SU-DHL-6 (cell line): Measurements from ENCODE around the gene HPGDS.

Source experiments
- H2AFZ ChIP-seq: fragments of 200-600 bp; sonication (generic); 2 replicates; pipeline ENCODE4 v1.6.1; 2014; ENCODE audit warnings: low read depth, mild to moderate bottlenecking, moderate library complexity, mixed read lengths, antibody characterized with exemption, low read length; ENCODE audit not compliant: severe bottlenecking
- H3F3A ChIP-seq: fragments of 200-600 bp; shearing (Covaris generic); 2 replicates; pipeline ENCODE4 v1.6.0; 2016; ENCODE audit warnings: antibody characterized with exemption, mild to moderate bottlenecking; ENCODE audit not compliant: insufficient read depth
- H3K27ac ChIP-seq: fragments of 200-600 bp; sonication (generic); 2 replicates; pipeline ENCODE4 v1.5.1; 2016; ENCODE audit warnings: low read depth, mild to moderate bottlenecking, low read length, moderate library complexity, mixed read lengths
- H3K27me3 ChIP-seq: fragments of 200-600 bp; sonication (generic), shearing (Covaris generic); 2 replicates; pipeline ENCODE4 v1.6.0; 2014; ENCODE audit warnings: mild to moderate bottlenecking, low read length
- H3K36me3 ChIP-seq: fragments of 200-600 bp; sonication (generic); 2 replicates; pipeline ENCODE4 v1.6.1; 2014; ENCODE audit warnings: mild to moderate bottlenecking, low read length, mixed read lengths
- H3K4me2 ChIP-seq: fragments of 300-600, 200-600 bp; shearing (Covaris generic), sonication (generic); 2 replicates; pipeline ENCODE4 v1.6.0; 2014; ENCODE audit warnings: low read length, low read depth, mild to moderate bottlenecking; ENCODE audit not compliant: poor library complexity, severe bottlenecking
- H3K4me3 ChIP-seq: fragments of 200-600 bp; sonication (generic); 2 replicates; pipeline ENCODE4 v1.5.1; 2014; ENCODE audit warnings: antibody characterized with exemption, low read length, mild to moderate bottlenecking, mixed read lengths; ENCODE audit not compliant: insufficient read depth, poor library complexity, severe bottlenecking
- H3K79me2 ChIP-seq: fragments of 200-600 bp; sonication (generic); 2 replicates; pipeline ENCODE4 v1.6.1; 2014; ENCODE audit warnings: mild to moderate bottlenecking, low read length, moderate library complexity; ENCODE audit not compliant: insufficient read depth
- H3K9ac ChIP-seq: fragments of 200-600 bp; sonication (generic); 2 replicates; pipeline ENCODE4 v1.7.0; 2014; ENCODE audit warnings: mild to moderate bottlenecking, low read length
- H3K9me2 ChIP-seq: fragments of 200-600 bp; sonication (generic); replicated peaks from 2 replicates; pipeline ENCODE4 v1.6.1; 2014; ENCODE audit warnings: low read length; ENCODE audit not compliant: insufficient read depth
- H3K9me3 ChIP-seq: fragments of 200-600 bp; sonication (generic); 2 replicates; pipeline ENCODE4 v1.6.1; 2014; ENCODE audit warnings: low read length, mixed read lengths; ENCODE audit not compliant: insufficient read depth
- H4K20me1 ChIP-seq: fragments of 200-600 bp; sonication (generic); 2 replicates; pipeline ENCODE4 v1.6.1; 2014; ENCODE audit warnings: low read depth, mild to moderate bottlenecking, antibody characterized with exemption, low read length, moderate library complexity, mixed read lengths
- CTCF ChIP-seq: fragments of 200-600 bp; sonication (generic); IDR thresholded peaks from one replicate; pipeline ENCODE4 v1.5.1; 2017; ENCODE audit warnings: antibody characterized with exemption, mild to moderate bottlenecking, low read length, moderate library complexity; ENCODE audit not compliant: insufficient read depth, poor library complexity, severe bottlenecking
- EZH2phosphoT487 ChIP-seq: fragments of 200-600 bp; sonication (generic), shearing (Covaris generic); conservative IDR thresholded peaks from 2 replicates; pipeline ENCODE4 v1.6.1; 2018; ENCODE audit warnings: mild to moderate bottlenecking, antibody characterized with exemption, low read length, moderate library complexity, mixed read lengths

Gene HPGDS

GRCh38 chr4:94274912-94275311, 67.7 kb downstream of the HPGDS start:
- Histone ChIP-seq H3K27ac (no peak overlapping the region), H3F3A (no peaks in the 10 kb centered on the region), H3K9me3 (no peaks in the 10 kb centered on the region), H3K27me3 (no peaks in the 10 kb centered on the region), H4K20me1 (no peaks in the 10 kb centered on the region), H3K36me3 (peaks cover 8% of the 10 kb centered on the region; the same call in 1 of the 2 replicates), H3K4me2 (no peak overlapping the region), H2AFZ (no peak overlapping the region), H3K9me2 (no peaks in the 10 kb centered on the region), H3K4me3 (no peak overlapping the region), H3K9ac (no peak overlapping the region), H3K79me2 (no peaks in the 10 kb centered on the region)
- no peak for TF ChIP-seq CTCF
- TF ChIP-seq EZH2phosphoT487: no peak

- Histone ChIP-seq H3K36me3 (no peaks in the 10 kb centered on the region), H3K4me3 (no peak overlapping the region), H3F3A (no peaks in the 10 kb centered on the region; the same call in 1 of the 2 replicates), H4K20me1 (no peaks in the 10 kb centered on the region), H3K27me3 (no peaks in the 10 kb centered on the region), H3K79me2 (no peaks in the 10 kb centered on the region), H3K4me2 (no peak overlapping the region), H3K9me3 (no peaks in the 10 kb centered on the region), H3K9me2 (no peaks in the 10 kb centered on the region), H3K27ac (no peak overlapping the region), H3K9ac (no peak overlapping the region), H2AFZ (no peak overlapping the region)
- TF ChIP-seq CTCF: no peak
- TF ChIP-seq EZH2phosphoT487: no peak
Measured at GRCh38 chr4:94271248-94271647, 71.4 kb downstream of the HPGDS start.

DNA sequence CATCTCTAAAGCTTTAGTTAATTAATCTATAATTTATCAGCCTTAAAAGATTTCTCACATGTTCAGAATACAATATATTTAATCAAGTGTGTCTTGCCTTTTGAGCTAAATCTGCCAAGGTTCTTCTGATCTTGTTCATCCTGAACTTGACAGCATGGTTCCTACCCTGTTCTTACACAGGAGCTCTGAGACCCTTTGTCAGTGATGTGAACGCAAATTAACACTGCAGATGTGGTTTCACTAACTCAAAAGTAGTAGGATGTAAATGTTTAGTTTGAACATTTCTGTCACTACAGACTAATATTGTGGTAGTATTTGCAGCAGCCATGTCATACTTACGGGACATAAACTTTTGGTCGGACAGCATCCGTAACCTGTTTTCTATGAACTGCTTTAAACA, 75.6 kb downstream of the HPGDS start:
- Histone ChIP-seq H2AFZ (no peak overlapping the region), H3F3A (no peaks in the 10 kb centered on the region; the same call in 1 of the 2 replicates), H3K27me3 (no peaks in the 10 kb centered on the region), H3K4me3 (no peak overlapping the region), H4K20me1 (no peaks in the 10 kb centered on the region), H3K27ac (no peak overlapping the region), H3K79me2 (no peaks in the 10 kb centered on the region), H3K36me3 (no peaks in the 10 kb centered on the region), H3K4me2 (no peak overlapping the region), H3K9me2 (no peaks in the 10 kb centered on the region), H3K9me3 (no peaks in the 10 kb centered on the region), H3K9ac (no peak overlapping the region)
- no peak for TF ChIP-seq EZH2phosphoT487
- no peak for TF ChIP-seq CTCF
